PC-9 (cell line): ENCODE measurements around the gene PPP1R9B. TPM values are rescaled to one million over a fixed set of nuclear protein-coding genes. Genes with fewer than 3 reads are reported as not detected.

Experiments
- BruUV-seq: library from RNA; stranded (reverse); fragments of 400-500 nt; replicated peaks from 2 replicates; lab custom pipeline; 2021; lab: Mats Ljungman, UMichigan
- CTCF ChIA-PET: fragments of 300-600 bp; sonication (Branson Sonifier 250); formaldehyde crosslinking; loops from one replicate; lab custom pipeline; 2022; ENCODE audit warnings: antibody characterized with exemption; lab: Charles Lee
- POLR2A ChIA-PET: fragments of 300-600 bp; sonication (Branson Sonifier 250); formaldehyde crosslinking; loops from one replicate; lab custom pipeline; 2022; ENCODE audit warnings: antibody characterized with exemption; ENCODE audit not compliant: unreplicated experiment; lab: Charles Lee
- DNase-seq, 2 experiments: peaks; one replicate each; pipeline versions ENCODE4 v3.0.0 to v3.0.0-alpha.2; 2015 to 2022; ENCODE audit warnings: mixed read lengths in 1 of 2
- H2AFZ ChIP-seq: fragments of 200-600 bp; sonication (generic); 2 replicates; pipeline ENCODE4 v1.8.1; 2017; ENCODE audit warnings: antibody characterized with exemption
- H3F3A ChIP-seq: fragments of 200-600 bp; sonication (generic); 2 replicates; pipeline ENCODE4 v1.8.1; 2017; ENCODE audit warnings: antibody characterized with exemption, mild to moderate bottlenecking, low read depth; ENCODE audit not compliant: insufficient read depth
- H3K27ac ChIP-seq: fragments of 200-600 bp; sonication (generic); 2 replicates; pipeline ENCODE4 v1.6.1; 2016; ENCODE audit warnings: mixed run types
- H3K27me3 ChIP-seq: fragments of 200-600 bp; sonication (generic); 2 replicates; pipeline ENCODE4 v1.6.1; 2016; ENCODE audit warnings: low read depth, mixed run types; ENCODE audit not compliant: insufficient read depth
- H3K36me3 ChIP-seq: fragments of 200-600 bp; sonication (generic); 2 replicates; pipeline ENCODE4 v1.6.1; 2016; ENCODE audit warnings: low read depth, mixed run types
- H3K4me1 ChIP-seq: fragments of 200-600 bp; sonication (generic); replicated peaks from 2 replicates; pipeline ENCODE4 v1.6.1; 2016; ENCODE audit warnings: mixed run types; ENCODE audit not compliant: insufficient read depth
- H3K4me2 ChIP-seq: fragments of 200-600 bp; sonication (generic); 2 replicates; pipeline ENCODE4 v1.6.1; 2017; ENCODE audit warnings: mixed run types
- H3K4me3 ChIP-seq: fragments of 200-600 bp; sonication (generic); 2 replicates; pipeline ENCODE4 v1.6.1; 2016; ENCODE audit warnings: mixed run types
- H3K79me2 ChIP-seq: fragments of 200-600 bp; sonication (generic); 2 replicates; pipeline ENCODE4 v1.6.1; 2017; ENCODE audit warnings: low read depth, mixed run types
- H3K9me2 ChIP-seq: fragments of 200-600 bp; sonication (generic); 2 replicates; pipeline ENCODE4 v1.8.1; 2017; ENCODE audit warnings: mild to moderate bottlenecking; ENCODE audit not compliant: insufficient read depth
- H3K9me3 ChIP-seq: fragments of 200-600 bp; sonication (generic); 2 replicates; pipeline ENCODE4 v1.8.1; 2016; ENCODE audit warnings: low read depth; ENCODE audit not compliant: insufficient read depth
- H4K20me1 ChIP-seq: fragments of 200-600 bp; sonication (generic); 2 replicates; pipeline ENCODE4 v1.8.1; 2017; ENCODE audit not compliant: insufficient read depth
- CTCF ChIP-seq: fragments of 200-600 bp; sonication (generic); conservative IDR thresholded peaks from 2 replicates; pipeline ENCODE4 v1.6.1; 2017; ENCODE audit warnings: mixed run types, antibody characterized with exemption, mild to moderate bottlenecking, moderate library complexity
- EZH2 ChIP-seq: fragments of 200-600 bp; sonication (generic); IDR thresholded peaks from 2 replicates; pipeline ENCODE4 v1.8.0; 2017; ENCODE audit warnings: antibody characterized with exemption, low read depth
- intact Hi-C: fragments of 100-400 bp; cut with micrococcal nuclease; formaldehyde crosslinking; loops from one replicate; pipeline ENCODE4 v1.10.0; 2022; ENCODE audit not compliant: unreplicated experiment
- total RNA-seq: library from RNA; stranded (reverse); gene quantifications from 2 replicates; pipeline ENCODE4 v1.2.3, GENCODE V29; 2021

Gene PPP1R9B
- total RNA-seq, 1 experiment from 2014 or later = 35.8 TPM

- POLR2A ChIA-PET = no interaction called here
- no peaks in the 10 kb centered on the region for H3K79me2 ChIP-seq
- no peaks in the 10 kb centered on the region for H3K36me3 ChIP-seq
- H3K27ac ChIP-seq = peak overlapping the region; percentile 84
- H3K9me3 ChIP-seq = no peaks in the 10 kb centered on the region
- no peaks in the 10 kb centered on the region for H3K9me2 ChIP-seq
- TF ChIP-seq CTCF (no peak), EZH2 (no peak)
- H3K4me3 ChIP-seq = peak overlapping the region; percentile 62
- CTCF ChIA-PET = interaction anchor here (0.6 to 1.3 kb wide), 8 partner anchors 30 to 461 kb away, joined by 4 to 21 read pairs (median 9); partner anchors contain the start of gene TMEM92
- peak overlapping the region; percentile 80 for H2AFZ ChIP-seq
- peaks cover 15% of the 10 kb centered on the region; the same call in 1 of the 2 replicates for H3F3A ChIP-seq
- peaks cover 22% of the 10 kb centered on the region for H3K4me1 ChIP-seq
- DNase-seq = no peak
- H3K27me3 ChIP-seq = peaks cover 35% of the 10 kb centered on the region
- no TSS peak for BruUV-seq
- intact Hi-C loops = loop anchor here (1.0 kb wide), 1 partner anchor 21 kb away; no protein-coding TSS in a partner anchor
- H4K20me1 ChIP-seq = no peaks in the 10 kb centered on the region
- peak overlapping the region; percentile 92 for H3K4me2 ChIP-seq
These were observed 48.8 kb upstream of the PPP1R9B start for GRCh38 chr17:50199211-50199802.

GRCh38 chr17:50198026-50198669 is 47.7 kb upstream of the PPP1R9B start:
- TSS peak; percentile 46 for BruUV-seq
- Histone ChIP-seq H2AFZ (no peak overlapping the region), H3K9me3 (no peaks in the 10 kb centered on the region), H3K4me1 (peaks cover 22% of the 10 kb centered on the region), H3F3A (peaks cover 15% of the 10 kb centered on the region; the same call in 1 of the 2 replicates), H3K4me2 (no peak overlapping the region), H3K79me2 (no peaks in the 10 kb centered on the region), H3K9me2 (no peaks in the 10 kb centered on the region), H3K27me3 (peaks cover 23% of the 10 kb centered on the region), H4K20me1 (no peaks in the 10 kb centered on the region), H3K27ac (no peak overlapping the region), H3K36me3 (no peaks in the 10 kb centered on the region), H3K4me3 (no peak overlapping the region)
- peak; percentile 52 to 65 for DNase-seq
- intact Hi-C loops = loop anchor here (1.0 kb wide), 3 partner anchors 25 to 104 kb away; no protein-coding TSS in a partner anchor
- TF ChIP-seq EZH2 = no peak
- TF ChIP-seq CTCF = peak; percentile 91
- ChIA-PET POLR2A (interaction anchor here (0.6 kb wide), 1 partner anchor 498 kb away, joined by 34 read pairs; no protein-coding TSS in a partner anchor), CTCF (interaction anchor here (0.6 to 1.1 kb wide), 4 partner anchors 8 to 152 kb away, joined by 3 to 18 read pairs (median 8); no protein-coding TSS in a partner anchor)

- peak in 1 of 2 experiments; percentile 44 for DNase-seq
- Histone ChIP-seq H3F3A (peaks cover 15% of the 10 kb centered on the region; the same call in 1 of the 2 replicates), H3K36me3 (no peaks in the 10 kb centered on the region), H3K9me2 (no peaks in the 10 kb centered on the region), H3K79me2 (no peaks in the 10 kb centered on the region), H3K27ac (no peak overlapping the region), H3K9me3 (no peaks in the 10 kb centered on the region), H3K4me1 (peaks cover 22% of the 10 kb centered on the region), H3K27me3 (peaks cover 10% of the 10 kb centered on the region), H2AFZ (no peak overlapping the region), H4K20me1 (no peaks in the 10 kb centered on the region), H3K4me3 (no peak overlapping the region), H3K4me2 (no peak overlapping the region)
- no peak for TF ChIP-seq CTCF
- no peak for TF ChIP-seq EZH2
- ChIA-PET POLR2A (no interaction called here), CTCF (interaction anchor here (0.6 to 1.6 kb wide), 3 partner anchors 18 to 77 kb away, joined by 3 to 14 read pairs (median 4); no protein-coding TSS in a partner anchor)
- intact Hi-C loops = no loop called here
- BruUV-seq = no TSS peak
These were observed 46.3 kb upstream of the PPP1R9B start for GRCh38 chr17:50196826-50197225.
